B cell (primary cell): Measurements from ENCODE around the gene HMOX2. TPM values are rescaled to one million over a fixed set of nuclear protein-coding genes. Genes with fewer than 3 reads are reported as not detected.

ENCODE experiments used
- ATAC-seq: fragments of 200-7000 bp; cut with Tn5 transposase; one replicate; pipeline ENCODE4 v1.10.0; 2021; ENCODE audit warnings: low read depth, mild to moderate bottlenecking, moderate number of reproducible peaks, moderate library complexity
- CTCF ChIA-PET: fragments of 350-600 bp; sonication (Branson Sonifier 250); formaldehyde crosslinking; loops from one replicate; lab custom pipeline; 2021; ENCODE audit warnings: antibody characterized with exemption, inconsistent platforms; lab: Charles Lee
- POLR2A ChIA-PET: fragments of 350-600 bp; sonication (Branson Sonifier 250); formaldehyde crosslinking; loops from one replicate; lab custom pipeline; 2021; ENCODE audit warnings: antibody characterized with exemption; lab: Charles Lee
- DNase-seq: peaks from one replicate; pipeline ENCODE4 v3.0.0; 2013
- H2AFZ ChIP-seq: 2 replicates; pipeline ENCODE4 v1.6.1; 2012; ENCODE audit warnings: mild to moderate bottlenecking, low read depth, low read length; ENCODE audit not compliant: insufficient read depth, poor library complexity, severe bottlenecking
- H3K27ac ChIP-seq, 2 donors: 1 replicate in 1 of 2; 2 replicates in 1 of 2; pipeline ENCODE4 v1.5.1; 2012 to 2013; ENCODE audit warnings: low read length in 2 of 2, mild to moderate bottlenecking in 2 of 2, moderate library complexity in 1 of 2
- H3K27me3 ChIP-seq, 4 experiments: fragments of 200-600 bp in 1 of 4; sonication (generic) in 1 of 4; replicated peaks in 1 of 4; 1 replicate in 2 of 4; 2 replicates in 2 of 4; pipeline versions ENCODE4 v1.6.1 to v1.7.0; 2013 to 2016; ENCODE audit warnings: low read length in 3 of 4, mild to moderate bottlenecking in 2 of 4, mixed read lengths in 1 of 4, moderate library complexity in 1 of 4; ENCODE audit not compliant: insufficient read depth in 4 of 4, control insufficient read depth in 3 of 4; ENCODE audit errors: control extremely low read depth in 1 of 4
- H3K36me3 ChIP-seq, 2 experiments: replicated peaks in 1 of 2; 1 replicate in 1 of 2; 2 replicates in 1 of 2; pipeline versions ENCODE4 v1.6.1 to v1.7.1; 2013; ENCODE audit warnings: low read length in 1 of 2; ENCODE audit not compliant: insufficient read depth in 2 of 2, control insufficient read depth in 1 of 2; ENCODE audit errors: control extremely low read depth in 1 of 2, extremely low read depth in 1 of 2
- H3K4me1 ChIP-seq, 2 donors: fragments of 200-600 bp in 1 of 2; sonication (generic) in 1 of 2; 1 replicate in 1 of 2; 2 replicates in 1 of 2; pipeline versions ENCODE4 v1.5.1 to v1.6.1; 2013 to 2017; ENCODE audit warnings: low read length in 2 of 2; ENCODE audit not compliant: control insufficient read depth in 2 of 2, insufficient read depth in 2 of 2
- H3K4me2 ChIP-seq: replicated peaks from 2 replicates; pipeline ENCODE3; 2012; ENCODE audit warnings: mild to moderate bottlenecking, low read depth, low read length; ENCODE audit not compliant: poor library complexity, severe bottlenecking
- H3K4me3 ChIP-seq, 5 experiments: fragments of 200-600 bp in 1 of 5; sonication (generic) in 1 of 5; 1 replicate in 3 of 5; 2 replicates in 2 of 5; pipeline versions ENCODE4 v1.5.1 to v1.7.0; 2011 to 2016; ENCODE audit warnings: low read length in 4 of 5, mild to moderate bottlenecking in 4 of 5, low read depth in 2 of 5, control low read depth in 1 of 5, moderate library complexity in 1 of 5; ENCODE audit not compliant: insufficient read depth in 1 of 5; ENCODE audit errors: control extremely low read depth in 1 of 5, extremely low read depth in 1 of 5
- H3K79me2 ChIP-seq: fragments of 200-600 bp; sonication (generic); one replicate; pipeline ENCODE4 v1.6.0; 2016; ENCODE audit warnings: low read length; ENCODE audit not compliant: control insufficient read depth, insufficient read depth
- H3K9ac ChIP-seq: fragments of 200-600 bp; sonication (generic); 2 replicates; pipeline ENCODE4 v1.6.1; 2017; ENCODE audit warnings: mild to moderate bottlenecking, low read length, moderate library complexity
- H3K9me3 ChIP-seq, 3 donors: one replicate each; pipeline versions ENCODE4 v1.6.1 to v1.7.1; 2013; ENCODE audit warnings: low read length in 2 of 3; ENCODE audit not compliant: control insufficient read depth in 2 of 3, insufficient read depth in 1 of 3; ENCODE audit errors: control extremely low read depth in 1 of 3
- H4K20me1 ChIP-seq: 2 replicates; pipeline ENCODE4 v1.6.0; 2012; ENCODE audit warnings: mild to moderate bottlenecking, low read length; ENCODE audit not compliant: insufficient read depth, control insufficient read depth, poor library complexity, severe bottlenecking
- H3K27ac Mint-ChIP-seq: one replicate; pipeline ENCODE4 v1.8.0; 2021; ENCODE audit warnings: mixed read lengths
- H3K27me3 Mint-ChIP-seq: one replicate; pipeline ENCODE4 v1.8.0; 2021; ENCODE audit warnings: mixed read lengths
- H3K4me1 Mint-ChIP-seq: one replicate; pipeline ENCODE4 v1.8.0; 2021; ENCODE audit warnings: mixed read lengths
- H3K4me3 Mint-ChIP-seq: one replicate; pipeline ENCODE4 v1.8.0; 2021; ENCODE audit warnings: mixed read lengths
- H3K9me3 Mint-ChIP-seq: one replicate; pipeline ENCODE4 v1.8.0; 2022; ENCODE audit warnings: mixed read lengths; ENCODE audit not compliant: insufficient read depth
- EZH2 ChIP-seq: IDR thresholded peaks from 2 replicates; pipeline ENCODE4 v1.6.1; 2012; ENCODE audit warnings: borderline replicate concordance, low read depth, mild to moderate bottlenecking, moderate library complexity, low read length; ENCODE audit not compliant: insufficient read depth, poor library complexity, severe bottlenecking
- WGBS: methylation state at CpG from one replicate; pipeline ENCODE4 v1.1.5; 2013; ENCODE audit warnings: missing lambda C conversion rate; ENCODE audit not compliant: insufficient coverage; 5-methylcytosine and 5-hydroxymethylcytosine counted together
- intact Hi-C: fragments of 100-400 bp; cut with micrococcal nuclease; formaldehyde crosslinking; loops from one replicate; pipeline ENCODE4 v1.10.0; 2022
- polyA plus RNA-seq: library from polyadenylated mRNA; depleted of rRNA; stranded (reverse); fragments of >200 nt; gene quantifications from 2 replicates; pipeline ENCODE4 v1.2.3, GENCODE V29; 2012
- total RNA-seq, 2 donors: library from RNA; stranded (reverse); fragments of 120-200 nt in 1 of 2; gene quantifications; 1 replicate in 1 of 2; 2 replicates in 1 of 2; pipeline versions ENCODE4 v1.2.3 to v1.2.4, GENCODE V29; 2013 to 2022
- TF ChIP-seq, protein P1 (sequence below): fragments of 200-600 bp; IDR thresholded peaks from one replicate; pipeline ENCODE4 v1.8.0; 2022; ENCODE audit warnings: antibody characterized with exemption, mild to moderate bottlenecking

HMOX2 gene
- total and polyA plus RNA-seq, 2 donors (not counting 1 experiment from before 2014, with no cell fraction given) = 36.5 to 39.0 TPM

DNA sequence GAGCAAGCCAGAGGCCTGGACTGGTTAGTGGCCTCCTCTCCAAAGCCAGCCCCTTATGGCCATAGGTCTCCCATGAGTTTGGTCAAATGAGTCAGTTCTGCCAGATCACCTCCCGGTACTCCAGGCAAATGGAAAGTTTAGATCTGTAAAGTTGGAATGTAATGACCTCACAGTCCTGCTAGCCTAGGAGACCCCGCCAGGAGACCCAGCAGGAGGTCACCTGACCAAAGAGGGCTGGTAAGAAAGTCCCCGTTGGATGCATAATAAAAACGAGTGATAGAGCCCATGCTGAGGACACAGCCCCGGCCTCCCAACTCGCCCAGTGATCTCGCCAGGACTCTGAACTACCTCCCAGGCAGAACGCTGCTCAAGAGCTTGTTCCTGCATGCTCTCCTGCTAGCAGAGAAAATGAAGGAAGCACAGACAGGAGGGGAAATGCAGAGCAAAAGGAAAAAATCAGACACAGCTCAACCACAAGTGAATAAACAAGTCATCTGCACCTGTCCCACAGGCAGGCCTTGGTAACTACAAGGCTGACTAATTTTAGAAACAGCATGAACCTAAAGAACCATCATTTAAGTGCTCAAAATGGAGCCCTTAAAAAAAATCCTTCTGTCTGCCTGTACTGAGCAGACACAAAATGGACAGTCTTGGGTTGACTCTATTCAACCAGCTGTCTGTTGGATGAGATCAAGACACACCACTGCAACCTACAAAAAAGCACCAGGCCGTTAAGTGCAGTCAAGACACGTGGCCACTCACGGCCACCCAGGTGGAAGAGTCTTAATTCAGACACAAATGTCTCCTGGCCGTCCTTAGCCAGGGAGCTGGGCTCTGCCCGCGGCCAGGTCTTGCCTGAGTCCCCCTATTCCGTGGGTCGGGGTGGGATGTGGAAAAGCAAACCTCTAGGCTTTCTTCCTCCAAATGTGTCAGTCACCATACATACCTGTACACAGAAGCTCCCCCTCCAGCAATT lies 53.2 kb downstream of the HMOX2 start:
- 48% methylated on average over 13 of the region's 16 CpGs for WGBS
- Histone ChIP-seq H3K27me3 (no peaks in the 10 kb centered on the region), H3K4me2 (peak overlapping the region; percentile 39), H3K27ac (peak overlapping the region; percentile 36 to 49), H3K4me3 (no peak overlapping the region), H3K9me3 (peaks cover 0 to 9% (median 0%) of the 10 kb centered on the region in 3 donors), H2AFZ (peak overlapping the region; percentile 39), H3K36me3 (peaks cover 0 to 5% of the 10 kb centered on the region in 2 experiments), H3K9ac (no peak overlapping the region), H3K4me1 (peaks cover 13 to 30% of the 10 kb centered on the region in 2 donors), H4K20me1 (no peaks in the 10 kb centered on the region), H3K79me2 (peaks cover 33% of the 10 kb centered on the region)
- peak; percentile 36 for DNase-seq
- intact Hi-C loops = no loop called here
- H3K4me3 Mint-ChIP-seq = peak overlapping the region; percentile 78
- TF ChIP-seq, protein P1, sequence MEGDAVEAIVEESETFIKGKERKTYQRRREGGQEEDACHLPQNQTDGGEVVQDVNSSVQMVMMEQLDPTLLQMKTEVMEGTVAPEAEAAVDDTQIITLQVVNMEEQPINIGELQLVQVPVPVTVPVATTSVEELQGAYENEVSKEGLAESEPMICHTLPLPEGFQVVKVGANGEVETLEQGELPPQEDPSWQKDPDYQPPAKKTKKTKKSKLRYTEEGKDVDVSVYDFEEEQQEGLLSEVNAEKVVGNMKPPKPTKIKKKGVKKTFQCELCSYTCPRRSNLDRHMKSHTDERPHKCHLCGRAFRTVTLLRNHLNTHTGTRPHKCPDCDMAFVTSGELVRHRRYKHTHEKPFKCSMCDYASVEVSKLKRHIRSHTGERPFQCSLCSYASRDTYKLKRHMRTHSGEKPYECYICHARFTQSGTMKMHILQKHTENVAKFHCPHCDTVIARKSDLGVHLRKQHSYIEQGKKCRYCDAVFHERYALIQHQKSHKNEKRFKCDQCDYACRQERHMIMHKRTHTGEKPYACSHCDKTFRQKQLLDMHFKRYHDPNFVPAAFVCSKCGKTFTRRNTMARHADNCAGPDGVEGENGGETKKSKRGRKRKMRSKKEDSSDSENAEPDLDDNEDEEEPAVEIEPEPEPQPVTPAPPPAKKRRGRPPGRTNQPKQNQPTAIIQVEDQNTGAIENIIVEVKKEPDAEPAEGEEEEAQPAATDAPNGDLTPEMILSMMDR = no peak
- TF ChIP-seq EZH2 = no peak
- ChIA-PET CTCF (interaction anchor here (0.8 to 2.0 kb wide), 2 partner anchors 19 to 23 kb away, joined by 3 to 14 read pairs; no protein-coding TSS in a partner anchor), POLR2A (interaction anchor here (1.5 kb wide), 1 partner anchor 10 kb away, joined by 13 read pairs; the partner anchor contains the start of gene CDIP1)
- H3K9me3 Mint-ChIP-seq = no peaks in the 10 kb centered on the region
- H3K27me3 Mint-ChIP-seq = no peaks in the 10 kb centered on the region
- peak overlapping the region; percentile 93 for H3K27ac Mint-ChIP-seq
- peak; percentile 48 for ATAC-seq
- peaks cover 27% of the 10 kb centered on the region for H3K4me1 Mint-ChIP-seq

DNA sequence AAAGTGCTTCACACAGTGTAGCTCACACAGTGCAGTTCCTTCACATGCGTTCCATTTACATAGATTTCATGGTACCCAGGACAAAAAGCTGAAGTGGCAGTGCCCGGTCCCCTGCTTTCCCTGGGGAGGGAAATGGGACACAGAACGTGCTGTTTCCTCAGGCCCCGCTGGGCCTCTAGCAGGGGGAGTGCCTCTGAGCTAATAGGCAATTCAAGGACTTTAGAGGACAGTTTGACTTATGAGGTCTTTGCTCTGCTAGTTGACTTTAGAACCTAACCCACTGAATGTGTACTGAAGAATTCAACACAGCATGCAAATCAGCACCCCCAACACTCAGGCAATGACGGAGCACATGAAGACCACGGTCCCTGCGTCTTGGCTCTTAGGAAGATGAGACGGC lies 55.6 kb downstream of the HMOX2 start:
- no peak overlapping the region for H3K4me3 ChIP-seq
- CTCF ChIA-PET = interaction anchor here (1.4 kb wide), 1 partner anchor 18 kb away, joined by 3 read pairs; no protein-coding TSS in a partner anchor
- no peak overlapping the region for H3K9ac ChIP-seq
- H3K9me3 ChIP-seq = peaks cover 0 to 6% (median 0%) of the 10 kb centered on the region in 3 donors
- H3K27me3 ChIP-seq = no peaks in the 10 kb centered on the region
- no peaks in the 10 kb centered on the region for H4K20me1 ChIP-seq
- ATAC-seq (no peak), DNase-seq (no peak)
- TF ChIP-seq, protein P1 = no peak
- TF ChIP-seq EZH2 = no peak
- POLR2A ChIA-PET = no interaction called here
- WGBS = 99% methylated on average over 8 of the region's 8 CpGs
- intact Hi-C loops = no loop called here
- Mint-ChIP-seq H3K4me1 (peaks cover 25% of the 10 kb centered on the region), H3K4me3 (no peak overlapping the region), H3K9me3 (no peaks in the 10 kb centered on the region), H3K27me3 (no peaks in the 10 kb centered on the region), H3K27ac (no peak overlapping the region)
- peaks cover 13 to 28% of the 10 kb centered on the region in 2 donors for H3K4me1 ChIP-seq
- no peak overlapping the region for H3K4me2 ChIP-seq
- H3K27ac ChIP-seq = no peak overlapping the region
- H2AFZ ChIP-seq = no peak overlapping the region
- peaks cover 41% of the 10 kb centered on the region for H3K79me2 ChIP-seq
- H3K36me3 ChIP-seq = peaks cover 0 to 5% of the 10 kb centered on the region in 2 experiments
